ENCODE data around the gene CENPO. TPM values are rescaled to one million over a fixed set of nuclear protein-coding genes. Genes with fewer than 3 reads are reported as not detected.
"Not testable (repeated sequence)": the region's sequence is repeated elsewhere in the genome, so short reads cannot be mapped to it uniquely, and the experiment has no call there.

The CENPO gene
- total and polyA plus RNA-seq, 5 donors from 2014 or later, result 1.2 to 9.2 (median 3.6) TPM

GRCh38 chr2:24831221-24832072, 38.2 kb downstream of the CENPO start:
- no peak for ATAC-seq (ENCODE audit: low read depth in 2 of 2)
- Mint-ChIP-seq H3K4me1 (peaks cover 9 to 14% (median 10%) of the 10 kb centered on the region in 4 donors), H3K36me3 (peaks cover 18% of the 10 kb centered on the region), H3K27me3 (no peaks in the 10 kb centered on the region), H3K27ac (no peak overlapping the region), H3K4me3 (no peak overlapping the region), H3K9me3 (no peaks in the 10 kb centered on the region)
- Histone ChIP-seq H3K36me3 (ENCODE audit: control insufficient read depth, insufficient read depth, low read length) (peaks cover 6% of the 10 kb centered on the region), H3K27me3 (ENCODE audit: control insufficient read depth, insufficient read depth, low read length) (no peaks in the 10 kb centered on the region), H3K4me3 (ENCODE audit: low read depth, low read length) (no peak overlapping the region), H3K9me3 (ENCODE audit: control insufficient read depth in 2 of 2, low read length in 2 of 2) (no peaks in the 10 kb centered on the region), H3K27ac (ENCODE audit: insufficient read depth, low read length, poor library complexity, severe bottlenecking) (no peak overlapping the region), H3K4me1 (ENCODE audit: control insufficient read depth, insufficient read depth, low read length, poor library complexity, severe bottlenecking) (peaks cover 14% of the 10 kb centered on the region)
- DNase-seq, result no peak

GRCh38 chr2:24832073-24832461, 38.8 kb downstream of the CENPO start:
- H3K4me3 Mint-ChIP-seq, result no peak overlapping the region
- DNase-seq (no peak), ATAC-seq (ENCODE audit: low read depth in 2 of 2) (no peak)
- peaks cover 5 to 8% (median 7%) of the 10 kb centered on the region in 4 donors for H3K4me1 Mint-ChIP-seq
- peaks cover 21% of the 10 kb centered on the region for H3K36me3 Mint-ChIP-seq
- Histone ChIP-seq H3K27ac (ENCODE audit: insufficient read depth, low read length, poor library complexity, severe bottlenecking) (no peak overlapping the region), H3K27me3 (ENCODE audit: control insufficient read depth, insufficient read depth, low read length) (no peaks in the 10 kb centered on the region), H3K36me3 (ENCODE audit: control insufficient read depth, insufficient read depth, low read length) (peaks cover 12% of the 10 kb centered on the region), H3K9me3 (ENCODE audit: control insufficient read depth in 2 of 2, low read length in 2 of 2) (no peaks in the 10 kb centered on the region), H3K4me1 (ENCODE audit: control insufficient read depth, insufficient read depth, low read length, poor library complexity, severe bottlenecking) (peaks cover 8% of the 10 kb centered on the region), H3K4me3 (ENCODE audit: low read depth, low read length) (no peak overlapping the region)
- H3K27ac Mint-ChIP-seq, result no peak overlapping the region
- H3K27me3 Mint-ChIP-seq, result no peaks in the 10 kb centered on the region
- no peaks in the 10 kb centered on the region for H3K9me3 Mint-ChIP-seq

GRCh38 chr2:24832521-24832920, 39.3 kb downstream of the CENPO start:
- Histone ChIP-seq H3K36me3 (ENCODE audit: control insufficient read depth, insufficient read depth, low read length) (peaks cover 15% of the 10 kb centered on the region), H3K4me1 (ENCODE audit: control insufficient read depth, insufficient read depth, low read length, poor library complexity, severe bottlenecking) (peaks cover 3% of the 10 kb centered on the region), H3K27me3 (ENCODE audit: control insufficient read depth, insufficient read depth, low read length) (no peaks in the 10 kb centered on the region), H3K27ac (ENCODE audit: insufficient read depth, low read length, poor library complexity, severe bottlenecking) (no peak overlapping the region), H3K4me3 (ENCODE audit: low read depth, low read length) (no peak overlapping the region), H3K9me3 (ENCODE audit: control insufficient read depth in 2 of 2, low read length in 2 of 2) (no peaks in the 10 kb centered on the region)
- DNase-seq (no peak), ATAC-seq (ENCODE audit: low read depth in 2 of 2) (no peak)
- Mint-ChIP-seq H3K27me3 (no peaks in the 10 kb centered on the region), H3K4me3 (no peak overlapping the region), H3K36me3 (peaks cover 25% of the 10 kb centered on the region), H3K4me1 (peaks cover under 1 to 4% (median 3%) of the 10 kb centered on the region in 4 donors), H3K9me3 (no peaks in the 10 kb centered on the region), H3K27ac (peak overlapping the region in 1 of 3 donors; percentile 62)

- Mint-ChIP-seq H3K27me3 (no peaks in the 10 kb centered on the region), H3K27ac (peak overlapping the region in 1 of 3 donors; percentile 50), H3K36me3 (peaks cover 27% of the 10 kb centered on the region), H3K9me3 (no peaks in the 10 kb centered on the region), H3K4me3 (no peak overlapping the region), H3K4me1 (no peaks in the 10 kb centered on the region)
- H3K27ac ChIP-seq (ENCODE audit: insufficient read depth, low read length, poor library complexity, severe bottlenecking), result no peak overlapping the region
- no peak for ATAC-seq (ENCODE audit: low read depth in 2 of 2)
- no peaks in the 10 kb centered on the region for H3K27me3 ChIP-seq (ENCODE audit: control insufficient read depth, insufficient read depth, low read length)
- H3K36me3 ChIP-seq (ENCODE audit: control insufficient read depth, insufficient read depth, low read length), result peaks cover 17% of the 10 kb centered on the region
- no peaks in the 10 kb centered on the region for H3K4me1 ChIP-seq (ENCODE audit: control insufficient read depth, insufficient read depth, low read length, poor library complexity, severe bottlenecking)
- DNase-seq, result no peak
- no peak overlapping the region for H3K4me3 ChIP-seq (ENCODE audit: low read depth, low read length)
- H3K9me3 ChIP-seq (ENCODE audit: control insufficient read depth in 2 of 2, low read length in 2 of 2), result no peaks in the 10 kb centered on the region
Observed at GRCh38 chr2:24832931-24833701, 39.9 kb downstream of the CENPO start.

GRCh38 chr2:24833821-24834732, 40.9 kb downstream of the CENPO start:
- no peaks in the 10 kb centered on the region for H3K9me3 ChIP-seq (ENCODE audit: control insufficient read depth in 2 of 2, low read length in 2 of 2)
- H3K4me1 ChIP-seq (ENCODE audit: control insufficient read depth, insufficient read depth, low read length, poor library complexity, severe bottlenecking), result no peaks in the 10 kb centered on the region
- DNase-seq (no peak), ATAC-seq (ENCODE audit: low read depth in 2 of 2) (no peak)
- no peaks in the 10 kb centered on the region for H3K9me3 Mint-ChIP-seq
- peaks cover 27% of the 10 kb centered on the region for H3K36me3 Mint-ChIP-seq
- no peak overlapping the region for H3K4me3 Mint-ChIP-seq
- H3K27ac ChIP-seq (ENCODE audit: insufficient read depth, low read length, poor library complexity, severe bottlenecking), result no peak overlapping the region
- peak overlapping the region in 2 of 3 donors; percentile 7 to 50 for H3K27ac Mint-ChIP-seq
- H3K4me3 ChIP-seq (ENCODE audit: low read depth, low read length), result no peak overlapping the region
- peaks cover 17% of the 10 kb centered on the region for H3K36me3 ChIP-seq (ENCODE audit: control insufficient read depth, insufficient read depth, low read length)
- no peaks in the 10 kb centered on the region for H3K27me3 ChIP-seq (ENCODE audit: control insufficient read depth, insufficient read depth, low read length)
- H3K4me1 Mint-ChIP-seq, result no peaks in the 10 kb centered on the region
- H3K27me3 Mint-ChIP-seq, result no peaks in the 10 kb centered on the region

- Mint-ChIP-seq H3K27ac (no peak overlapping the region), H3K4me3 (no peak overlapping the region), H3K36me3 (peaks cover 27% of the 10 kb centered on the region), H3K9me3 (no peaks in the 10 kb centered on the region), H3K4me1 (no peaks in the 10 kb centered on the region), H3K27me3 (no peaks in the 10 kb centered on the region)
- H3K36me3 ChIP-seq (ENCODE audit: control insufficient read depth, insufficient read depth, low read length), result peaks cover 17% of the 10 kb centered on the region
- H3K27ac ChIP-seq (ENCODE audit: insufficient read depth, low read length, poor library complexity, severe bottlenecking), result no peak overlapping the region
- H3K4me3 ChIP-seq (ENCODE audit: low read depth, low read length), result no peak overlapping the region
- DNase-seq, result no peak
- ATAC-seq (ENCODE audit: low read depth in 2 of 2), result no peak
- H3K4me1 ChIP-seq (ENCODE audit: control insufficient read depth, insufficient read depth, low read length, poor library complexity, severe bottlenecking), result no peaks in the 10 kb centered on the region
- H3K27me3 ChIP-seq (ENCODE audit: control insufficient read depth, insufficient read depth, low read length), result no peaks in the 10 kb centered on the region
- no peaks in the 10 kb centered on the region for H3K9me3 ChIP-seq (ENCODE audit: control insufficient read depth in 2 of 2, low read length in 2 of 2)
Observed at GRCh38 chr2:24834733-24835395, 41.6 kb downstream of the CENPO start.

- H3K27me3 Mint-ChIP-seq; ATAC-seq (ENCODE audit: low read depth in 2 of 2); H3K4me1 ChIP-seq (ENCODE audit: control insufficient read depth, insufficient read depth, low read length, poor library complexity, severe bottlenecking); H3K4me3 Mint-ChIP-seq; H3K9me3 Mint-ChIP-seq; H3K27ac ChIP-seq (ENCODE audit: insufficient read depth, low read length, poor library complexity, severe bottlenecking); H3K4me3 ChIP-seq (ENCODE audit: low read depth, low read length); H3K27me3 ChIP-seq (ENCODE audit: control insufficient read depth, insufficient read depth, low read length); H3K4me1 Mint-ChIP-seq; DNase-seq; H3K27ac Mint-ChIP-seq; H3K9me3 ChIP-seq (ENCODE audit: control insufficient read depth in 2 of 2, low read length in 2 of 2): not testable (repeated sequence)
- H3K36me3 Mint-ChIP-seq, result peaks cover 27% of the 10 kb centered on the region
- peaks cover 16% of the 10 kb centered on the region for H3K36me3 ChIP-seq (ENCODE audit: control insufficient read depth, insufficient read depth, low read length)
Observed at GRCh38 chr2:24835411-24835810, 42.2 kb downstream of the CENPO start.
